DMS153 treated with DMSO at 0.1 percent for 48 hours (cell line): ENCODE measurements around the gene CRELD2.

ENCODE experiments used
- DNase-seq: peaks from one replicate; lab custom pipeline; 2025; ENCODE audit not compliant: unreplicated experiment; lab: John Stamatoyannopoulos, UW

The CRELD2 gene

GRCh38 chr22:49966041-49966773 is 47.8 kb downstream of the CRELD2 start:
- no peak for DNase-seq

GRCh38 chr22:49966774-49967705 is 48.6 kb downstream of the CRELD2 start:
- no peak for DNase-seq

GRCh38 chr22:49967706-49968208 is 49.3 kb downstream of the CRELD2 start:
- no peak for DNase-seq

- no peak for DNase-seq
These were observed 49.9 kb downstream of the CRELD2 start for GRCh38 chr22:49968313-49968830.

- DNase-seq, result no peak
These were observed 50.6 kb downstream of the CRELD2 start for GRCh38 chr22:49968831-49969661.

GRCh38 chr22:49969751-49970527 is 51.5 kb downstream of the CRELD2 start:
- DNase-seq, result no peak

GRCh38 chr22:49970528-49971231 is 52.2 kb downstream of the CRELD2 start:
- DNase-seq, result peak; percentile 75

GRCh38 chr22:49971232-49972162 is 53.1 kb downstream of the CRELD2 start:
- DNase-seq, result no peak

GRCh38 chr22:49972163-49973017 is 54.0 kb downstream of the CRELD2 start:
- DNase-seq, result no peak

GRCh38 chr22:49973018-49973961 is 54.9 kb downstream of the CRELD2 start:
- DNase-seq, result no peak

GRCh38 chr22:49975543-49976389 is 57.3 kb downstream of the CRELD2 start:
- DNase-seq, result no peak

- DNase-seq, result no peak
These were observed 58.2 kb downstream of the CRELD2 start for GRCh38 chr22:49976439-49977175.
